Dendritic cell treated with granulocyte-macrophage colony-stimulating factor and Interleukin-4, amounts not matched to agents 40 ng/mL and 50 ng/mL, for 4 days (primary cell): ENCODE data around the gene YJEFN3.

Source experiments
- H3K27ac Mint-ChIP-seq: one replicate; pipeline ENCODE4 v1.8.0; 2022; ENCODE audit warnings: mild to moderate bottlenecking, mixed read lengths
- H3K27me3 Mint-ChIP-seq: one replicate; pipeline ENCODE4 v1.8.0; 2022; ENCODE audit warnings: mild to moderate bottlenecking, mixed read lengths
- H3K36me3 Mint-ChIP-seq: one replicate; pipeline ENCODE4 v1.8.0; 2022; ENCODE audit warnings: low read depth, mixed read lengths
- H3K4me1 Mint-ChIP-seq: one replicate; pipeline ENCODE4 v1.8.0; 2022; ENCODE audit warnings: low read depth, mixed read lengths
- H3K4me3 Mint-ChIP-seq: one replicate; pipeline ENCODE4 v1.8.0; 2022; ENCODE audit warnings: mild to moderate bottlenecking, moderate library complexity, mixed read lengths
- H3K9me3 Mint-ChIP-seq: one replicate; pipeline ENCODE4 v1.8.0; 2022; ENCODE audit warnings: mixed read lengths
- intact Hi-C: fragments of 100-400 bp; cut with micrococcal nuclease; formaldehyde crosslinking; loops from one replicate; pipeline ENCODE4 v1.15.0; 2022

Gene YJEFN3

GRCh38 chr19:19490214-19490968 lies 38.3 kb upstream of the YJEFN3 start:
- H3K36me3 Mint-ChIP-seq, result peaks cover 68% of the 10 kb centered on the region
- no peaks in the 10 kb centered on the region for H3K9me3 Mint-ChIP-seq
- H3K4me3 Mint-ChIP-seq, result no peak overlapping the region
- peaks cover 54% of the 10 kb centered on the region for H3K4me1 Mint-ChIP-seq
- intact Hi-C loops, result loop anchor here (1.0 kb wide), 1 partner anchor 124 kb away; no protein-coding TSS in a partner anchor
- no peaks in the 10 kb centered on the region for H3K27me3 Mint-ChIP-seq
- peak overlapping the region; percentile 88 for H3K27ac Mint-ChIP-seq

- H3K4me1 Mint-ChIP-seq, result peaks cover 48% of the 10 kb centered on the region
- peaks cover 68% of the 10 kb centered on the region for H3K36me3 Mint-ChIP-seq
- no peaks in the 10 kb centered on the region for H3K9me3 Mint-ChIP-seq
- intact Hi-C loops, result no loop called here
- H3K27ac Mint-ChIP-seq, result no peak overlapping the region
- no peaks in the 10 kb centered on the region for H3K27me3 Mint-ChIP-seq
- no peak overlapping the region for H3K4me3 Mint-ChIP-seq
These were observed 37.2 kb upstream of the YJEFN3 start for GRCh38 chr19:19491321-19492025.

- no peaks in the 10 kb centered on the region for H3K27me3 Mint-ChIP-seq
- no peaks in the 10 kb centered on the region for H3K9me3 Mint-ChIP-seq
- peaks cover 41% of the 10 kb centered on the region for H3K4me1 Mint-ChIP-seq
- no peak overlapping the region for H3K27ac Mint-ChIP-seq
- intact Hi-C loops, result no loop called here
- H3K36me3 Mint-ChIP-seq, result peaks cover 68% of the 10 kb centered on the region
- H3K4me3 Mint-ChIP-seq, result no peak overlapping the region
These were observed 36.6 kb upstream of the YJEFN3 start for GRCh38 chr19:19492026-19492610.

GRCh38 chr19:19493841-19494546 lies 34.7 kb upstream of the YJEFN3 start:
- intact Hi-C loops, result no loop called here
- Mint-ChIP-seq H3K27ac (no peak overlapping the region), H3K27me3 (no peaks in the 10 kb centered on the region), H3K36me3 (peaks cover 87% of the 10 kb centered on the region), H3K9me3 (no peaks in the 10 kb centered on the region), H3K4me1 (peaks cover 24% of the 10 kb centered on the region), H3K4me3 (no peak overlapping the region)

- peaks cover 5% of the 10 kb centered on the region for H3K4me1 Mint-ChIP-seq
- intact Hi-C loops, result no loop called here
- peaks cover 100% of the 10 kb centered on the region for H3K36me3 Mint-ChIP-seq
- H3K9me3 Mint-ChIP-seq, result no peaks in the 10 kb centered on the region
- no peak overlapping the region for H3K27ac Mint-ChIP-seq
- H3K4me3 Mint-ChIP-seq, result no peak overlapping the region
- H3K27me3 Mint-ChIP-seq, result no peaks in the 10 kb centered on the region
These were observed 32.8 kb upstream of the YJEFN3 start for GRCh38 chr19:19495614-19496603.

- Mint-ChIP-seq H3K4me1 (no peaks in the 10 kb centered on the region), H3K27ac (no peak overlapping the region), H3K4me3 (no peak overlapping the region), H3K9me3 (no peaks in the 10 kb centered on the region), H3K27me3 (no peaks in the 10 kb centered on the region), H3K36me3 (peaks cover 100% of the 10 kb centered on the region)
- intact Hi-C loops, result no loop called here
These were observed 30.3 kb upstream of the YJEFN3 start for GRCh38 chr19:19498255-19498991.

GRCh38 chr19:19499272-19499995 lies 29.3 kb upstream of the YJEFN3 start:
- no peak overlapping the region for H3K27ac Mint-ChIP-seq
- intact Hi-C loops, result no loop called here
- H3K27me3 Mint-ChIP-seq, result no peaks in the 10 kb centered on the region
- no peaks in the 10 kb centered on the region for H3K4me1 Mint-ChIP-seq
- no peak overlapping the region for H3K4me3 Mint-ChIP-seq
- peaks cover 100% of the 10 kb centered on the region for H3K36me3 Mint-ChIP-seq
- no peaks in the 10 kb centered on the region for H3K9me3 Mint-ChIP-seq

GRCh38 chr19:19500975-19501644 lies 27.6 kb upstream of the YJEFN3 start:
- Mint-ChIP-seq H3K9me3 (no peaks in the 10 kb centered on the region), H3K27me3 (no peaks in the 10 kb centered on the region), H3K27ac (no peak overlapping the region), H3K36me3 (peaks cover 100% of the 10 kb centered on the region), H3K4me1 (no peaks in the 10 kb centered on the region), H3K4me3 (no peak overlapping the region)
- intact Hi-C loops, result no loop called here

GRCh38 chr19:19501798-19502197 lies 26.9 kb upstream of the YJEFN3 start:
- H3K4me1 Mint-ChIP-seq, result no peaks in the 10 kb centered on the region
- H3K9me3 Mint-ChIP-seq, result no peaks in the 10 kb centered on the region
- no peak overlapping the region for H3K4me3 Mint-ChIP-seq
- no peaks in the 10 kb centered on the region for H3K27me3 Mint-ChIP-seq
- peaks cover 100% of the 10 kb centered on the region for H3K36me3 Mint-ChIP-seq
- intact Hi-C loops, result no loop called here
- no peak overlapping the region for H3K27ac Mint-ChIP-seq

- H3K27me3 Mint-ChIP-seq, result no peaks in the 10 kb centered on the region
- H3K4me1 Mint-ChIP-seq, result no peaks in the 10 kb centered on the region
- H3K27ac Mint-ChIP-seq, result no peak overlapping the region
- intact Hi-C loops, result no loop called here
- H3K36me3 Mint-ChIP-seq, result peaks cover 100% of the 10 kb centered on the region
- no peaks in the 10 kb centered on the region for H3K9me3 Mint-ChIP-seq
- no peak overlapping the region for H3K4me3 Mint-ChIP-seq
These were observed 26.4 kb upstream of the YJEFN3 start for GRCh38 chr19:19502281-19502680.

GRCh38 chr19:19502808-19503602 lies 25.7 kb upstream of the YJEFN3 start:
- Mint-ChIP-seq H3K9me3 (no peaks in the 10 kb centered on the region), H3K36me3 (peaks cover 100% of the 10 kb centered on the region)
- intact Hi-C loops, result no loop called here

More at GRCh38 chr19:19502808-19503602, 25.7 kb upstream of the YJEFN3 start:
- H3K27me3 Mint-ChIP-seq, result no peaks in the 10 kb centered on the region
- H3K4me1 Mint-ChIP-seq, result no peaks in the 10 kb centered on the region
- H3K4me3 Mint-ChIP-seq, result no peak overlapping the region
- H3K27ac Mint-ChIP-seq, result no peak overlapping the region
